Retinal pigment epithelial cell (primary cell): Measurements from ENCODE around the gene CDHR2.

Source experiments
- DNase-seq: peaks from one replicate; pipeline ENCODE4 v3.0.0-alpha.2; 2010; ENCODE audit warnings: low read depth
- H3K4me3 ChIP-seq: 2 replicates; pipeline ENCODE4 v1.5.1; 2011; ENCODE audit warnings: mild to moderate bottlenecking, low read length, control low read depth, moderate library complexity
- TF ChIP-seq, protein P1 (sequence below): conservative IDR thresholded peaks from 2 replicates; pipeline ENCODE4 v1.5.1; 2011; ENCODE audit warnings: low read depth, low read length, control low read depth, inconsistent platforms

CDHR2 gene

DNA sequence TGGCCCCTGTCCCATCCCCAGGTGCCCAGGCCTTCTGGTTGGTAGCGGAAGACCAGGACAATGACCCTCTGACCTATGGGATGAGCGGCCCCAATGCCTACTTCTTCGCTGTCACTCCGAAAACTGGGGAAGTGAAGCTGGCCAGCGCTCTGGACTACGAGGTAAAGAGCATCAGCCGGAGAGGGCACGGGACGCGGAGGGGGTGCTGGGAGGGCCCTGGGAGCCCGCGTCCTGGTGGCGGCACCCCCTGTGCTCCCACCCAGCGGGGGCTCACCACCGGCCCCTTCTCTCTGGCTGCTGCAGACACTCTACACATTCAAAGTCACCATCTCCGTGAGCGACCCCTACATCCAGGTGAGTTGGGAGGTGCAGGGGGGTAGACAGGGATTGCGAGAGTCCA is 19.5 kb downstream of the CDHR2 start:
- DNase-seq, result no peak
- TF ChIP-seq, protein P1, sequence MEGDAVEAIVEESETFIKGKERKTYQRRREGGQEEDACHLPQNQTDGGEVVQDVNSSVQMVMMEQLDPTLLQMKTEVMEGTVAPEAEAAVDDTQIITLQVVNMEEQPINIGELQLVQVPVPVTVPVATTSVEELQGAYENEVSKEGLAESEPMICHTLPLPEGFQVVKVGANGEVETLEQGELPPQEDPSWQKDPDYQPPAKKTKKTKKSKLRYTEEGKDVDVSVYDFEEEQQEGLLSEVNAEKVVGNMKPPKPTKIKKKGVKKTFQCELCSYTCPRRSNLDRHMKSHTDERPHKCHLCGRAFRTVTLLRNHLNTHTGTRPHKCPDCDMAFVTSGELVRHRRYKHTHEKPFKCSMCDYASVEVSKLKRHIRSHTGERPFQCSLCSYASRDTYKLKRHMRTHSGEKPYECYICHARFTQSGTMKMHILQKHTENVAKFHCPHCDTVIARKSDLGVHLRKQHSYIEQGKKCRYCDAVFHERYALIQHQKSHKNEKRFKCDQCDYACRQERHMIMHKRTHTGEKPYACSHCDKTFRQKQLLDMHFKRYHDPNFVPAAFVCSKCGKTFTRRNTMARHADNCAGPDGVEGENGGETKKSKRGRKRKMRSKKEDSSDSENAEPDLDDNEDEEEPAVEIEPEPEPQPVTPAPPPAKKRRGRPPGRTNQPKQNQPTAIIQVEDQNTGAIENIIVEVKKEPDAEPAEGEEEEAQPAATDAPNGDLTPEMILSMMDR, result no peak
- no peak overlapping the region for H3K4me3 ChIP-seq

DNA sequence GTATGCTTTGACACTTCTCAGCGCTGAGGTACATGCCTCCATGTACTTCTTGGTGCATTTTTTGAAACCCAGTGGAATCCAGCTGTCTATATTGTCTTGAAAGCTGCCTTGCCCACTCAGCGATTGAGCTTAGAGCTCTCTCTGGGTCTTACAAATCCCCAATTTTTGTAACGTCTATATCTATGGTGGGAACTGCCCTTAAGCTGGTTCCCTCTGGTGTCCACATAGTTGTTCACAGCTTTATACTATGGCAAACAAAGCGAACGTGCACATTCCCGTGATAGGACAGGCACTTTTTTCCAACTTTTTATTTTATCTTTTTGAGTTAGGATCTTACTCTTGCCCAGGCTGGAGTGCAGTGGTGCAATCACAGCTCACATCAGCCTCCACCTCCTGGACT is 20.9 kb downstream of the CDHR2 start:
- TF ChIP-seq, protein P1, result peak; percentile 22
- H3K4me3 ChIP-seq, result no peak overlapping the region
- no peak for DNase-seq

DNA sequence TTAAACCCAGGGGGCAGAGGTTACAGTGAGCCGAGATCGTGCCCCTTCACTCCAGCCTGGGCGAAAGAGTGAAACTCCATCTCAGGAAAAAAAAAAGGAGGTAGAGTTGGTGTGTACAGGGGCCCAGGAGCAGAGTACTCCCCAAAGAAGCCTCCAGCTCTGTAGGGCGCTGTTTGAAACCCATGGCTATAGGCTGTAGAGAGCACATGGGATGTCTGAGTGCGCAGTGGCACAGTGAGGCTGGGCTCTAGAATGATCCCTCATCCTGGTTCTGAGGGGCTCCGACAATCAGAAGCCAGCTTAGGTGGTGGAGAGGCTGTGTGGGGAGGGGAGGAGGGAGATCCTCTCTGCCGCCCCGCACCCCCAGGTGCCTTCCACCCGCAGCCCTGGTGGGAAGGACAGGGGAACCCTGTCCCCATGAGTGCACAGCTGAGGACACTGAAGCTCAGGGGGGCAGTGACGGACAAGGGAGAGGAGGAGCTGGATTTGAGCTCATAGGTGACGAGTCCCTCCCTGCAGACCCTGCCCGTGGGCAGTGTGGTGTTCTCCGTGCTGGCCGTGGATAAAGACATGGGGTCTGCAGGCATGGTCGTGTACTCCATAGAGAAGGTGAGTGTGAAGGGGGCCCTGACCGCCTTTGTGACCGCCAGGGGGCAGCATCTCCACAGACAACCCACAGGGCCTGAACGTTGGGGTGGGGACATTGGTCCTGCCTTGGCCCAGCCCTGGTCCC is 24.6 kb downstream of the CDHR2 start:
- DNase-seq, result no peak
- TF ChIP-seq, protein P1, result peak; percentile 88
- no peak overlapping the region for H3K4me3 ChIP-seq

DNA sequence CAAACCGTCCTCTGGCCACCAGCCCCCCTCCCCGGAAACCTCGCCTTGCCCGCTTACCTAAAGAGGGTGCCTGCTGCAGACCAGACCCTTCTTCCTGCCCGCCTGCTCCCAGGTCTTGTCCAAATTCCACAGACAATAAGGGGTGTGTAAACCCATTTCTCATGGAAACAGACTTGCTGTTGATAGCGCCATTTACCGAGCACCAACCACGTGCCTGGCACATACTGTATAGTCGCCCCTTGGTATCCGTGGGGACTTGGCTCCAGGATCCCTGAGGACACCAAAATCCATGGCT is 25.1 kb downstream of the CDHR2 start:
- no peak for DNase-seq
- no peak overlapping the region for H3K4me3 ChIP-seq
- TF ChIP-seq, protein P1, result no peak

DNA sequence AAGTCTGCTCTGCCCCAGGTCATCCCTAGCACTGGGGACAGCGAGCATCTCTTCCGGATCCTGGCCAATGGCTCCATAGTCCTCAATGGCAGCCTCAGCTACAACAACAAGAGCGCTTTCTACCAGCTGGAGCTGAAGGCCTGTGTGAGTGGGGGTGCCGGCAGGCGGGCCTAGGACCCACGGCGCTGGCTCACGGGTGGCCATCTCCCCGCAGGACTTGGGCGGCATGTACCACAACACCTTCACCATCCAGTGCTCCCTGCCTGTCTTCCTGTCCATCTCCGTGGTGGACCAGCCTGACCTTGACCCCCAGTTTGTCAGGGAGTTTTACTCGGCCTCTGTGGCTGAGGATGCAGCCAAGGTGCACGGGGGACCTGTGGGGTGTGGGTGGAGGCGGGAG is 25.9 kb downstream of the CDHR2 start:
- DNase-seq, result no peak
- TF ChIP-seq, protein P1, result no peak
- H3K4me3 ChIP-seq, result no peak overlapping the region

DNA sequence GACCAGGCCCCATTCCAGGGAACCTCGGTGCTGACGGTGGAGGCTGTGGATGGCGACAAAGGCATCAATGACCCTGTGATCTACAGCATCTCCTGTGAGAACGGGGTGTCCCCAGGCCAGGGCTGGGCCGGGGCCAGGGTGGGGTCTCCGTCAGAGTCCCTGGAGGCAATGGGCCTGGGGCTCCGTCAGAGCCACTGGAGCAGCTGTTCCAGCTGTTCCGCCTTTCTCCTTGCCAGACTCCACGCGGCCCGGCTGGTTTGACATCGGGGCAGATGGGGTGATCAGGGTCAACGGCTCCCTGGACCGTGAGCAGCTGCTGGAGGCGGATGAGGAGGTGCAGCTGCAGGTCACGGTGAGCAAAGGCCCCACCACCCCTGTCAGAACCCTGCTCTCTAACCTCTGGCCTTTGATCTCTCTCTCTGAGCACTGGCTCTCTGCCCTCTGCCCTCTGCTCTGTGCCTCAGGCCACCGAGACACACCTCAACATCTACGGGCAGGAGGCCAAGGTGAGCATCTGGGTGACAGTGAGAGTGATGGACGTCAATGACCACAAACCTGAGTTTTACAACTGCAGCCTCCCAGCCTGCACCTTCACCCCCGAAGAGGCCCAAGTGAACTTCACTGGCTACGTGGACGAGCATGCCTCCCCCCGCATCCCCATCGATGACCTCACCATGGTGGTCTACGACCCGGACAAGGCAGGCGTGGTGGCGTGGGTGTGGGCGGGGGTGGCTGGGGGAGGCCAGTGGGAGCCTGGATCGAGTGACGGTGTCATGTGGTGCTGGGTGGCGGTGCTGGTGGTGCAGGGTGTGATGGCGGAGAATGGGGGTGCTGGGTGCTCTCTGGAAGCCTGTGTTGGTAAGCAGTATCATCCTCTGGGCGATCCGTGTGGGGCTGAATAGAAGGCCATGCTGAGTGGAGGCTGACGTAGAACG is 26.6 kb downstream of the CDHR2 start:
- no peak for DNase-seq
- no peak overlapping the region for H3K4me3 ChIP-seq
- TF ChIP-seq, protein P1, result no peak
